A549 treated with AZD2906 at 1 μM for 4 hours (cell line): ENCODE results near the gene GGTLC1. TPM values are rescaled to one million over a fixed set of nuclear protein-coding genes. Genes with fewer than 3 reads are reported as not detected.

Experiments used
- total RNA-seq: library from RNA; stranded (reverse); fragments of 200-300 nt; extraction: Qiagen RNA extraction; gene quantifications from 5 replicates; pipeline ENCODE4 v1.2.3, GENCODE V29; 2022

The GGTLC1 gene
- total RNA-seq = 0.09 to 0.10 TPM (median 0.10 TPM) in 3 of 5 replicates, not detected in the others

DNA sequence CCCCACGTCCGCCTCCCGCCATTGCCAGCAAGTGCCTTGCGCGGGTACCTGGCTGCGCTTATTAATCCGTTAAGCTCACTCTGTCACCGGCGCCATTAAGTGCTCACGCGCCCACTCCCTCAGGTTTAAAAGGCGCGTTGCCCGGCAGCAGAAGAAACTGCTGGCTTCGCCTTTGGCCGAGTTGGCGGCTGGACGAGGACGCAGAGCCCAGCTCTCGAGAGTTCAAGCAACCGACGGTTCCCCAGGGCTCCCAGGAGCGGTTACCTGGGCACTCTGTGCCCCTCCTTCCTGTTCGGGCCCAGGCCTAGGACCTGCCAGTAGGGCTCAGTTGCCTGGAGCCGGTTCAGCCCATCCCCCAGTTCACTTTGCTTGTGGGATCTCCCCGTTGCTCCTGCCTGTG lies at the start of gene GGTLC1:
GGTLC1 (minus strand) TSS at position 219 of the 400 bp plus-strand sequence. CDS start 2,168 bp downstream, outside the sequence.

Other genes starting within 250 kb of the GGTLC1 start
- gene CST1, start 237.8 kb downstream of the GGTLC1 start, total RNA-seq = 0.80 to 2.1 TPM (median 1.2 TPM) in 5 replicates
- gene CST2, start 162.1 kb downstream of the GGTLC1 start, total RNA-seq = 0.84 to 1.6 TPM (median 1.4 TPM) in 5 replicates
- gene CST5, start 109.0 kb downstream of the GGTLC1 start, total RNA-seq = not detected in 5 replicates